GM06990 (cell line): ENCODE results near the gene TULP4.

ENCODE experiments used
- DNase-seq: peaks from one replicate; pipeline ENCODE4 v3.0.0-alpha.2; 2011; ENCODE audit not compliant: insufficient read length; ENCODE audit errors: extremely low read depth
- H3K27me3 ChIP-seq: replicated peaks from 2 replicates; pipeline ENCODE4 v1.6.0; 2011; ENCODE audit warnings: low read length; ENCODE audit not compliant: control insufficient read depth, insufficient read depth
- H3K36me3 ChIP-seq: 2 replicates; pipeline ENCODE4 v1.5.1; 2011; ENCODE audit warnings: low read length; ENCODE audit not compliant: control insufficient read depth, insufficient read depth
- H3K4me3 ChIP-seq: replicated peaks from 2 replicates; pipeline ENCODE4 v1.5.1; 2011; ENCODE audit warnings: low read depth, mild to moderate bottlenecking, control low read depth, low read length
- TF ChIP-seq, protein P1 (sequence below): IDR thresholded peaks from 2 replicates; pipeline ENCODE4 v1.5.1; 2011; ENCODE audit warnings: low read length, control low read depth, mild to moderate bottlenecking, inconsistent platforms; ENCODE audit not compliant: insufficient read depth, poor library complexity, severe bottlenecking

TULP4 gene

DNA sequence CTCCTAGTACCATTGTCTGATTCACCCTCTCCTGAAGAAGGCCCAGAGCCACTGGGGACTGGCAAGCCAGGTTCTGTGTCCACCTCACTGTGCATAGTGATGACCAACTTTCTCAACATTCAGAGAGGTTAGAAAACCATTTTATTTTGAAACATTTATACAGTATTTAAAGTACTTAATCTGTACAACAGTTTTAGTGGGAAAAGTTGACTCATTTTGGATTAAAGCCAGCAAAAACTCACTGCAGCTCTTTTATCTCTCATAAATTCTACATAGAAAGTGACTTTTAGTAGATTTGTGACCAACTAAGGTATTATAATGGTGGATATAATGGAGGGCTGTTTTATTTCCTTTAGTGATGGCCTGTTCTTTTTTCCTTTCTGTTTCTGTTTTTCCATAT lies 9.7 kb downstream of the TULP4 start:
- Histone ChIP-seq H3K27me3 (no peaks in the 10 kb centered on the region), H3K4me3 (no peak overlapping the region), H3K36me3 (no peaks in the 10 kb centered on the region)
- DNase-seq: no peak
- TF ChIP-seq, protein P1, sequence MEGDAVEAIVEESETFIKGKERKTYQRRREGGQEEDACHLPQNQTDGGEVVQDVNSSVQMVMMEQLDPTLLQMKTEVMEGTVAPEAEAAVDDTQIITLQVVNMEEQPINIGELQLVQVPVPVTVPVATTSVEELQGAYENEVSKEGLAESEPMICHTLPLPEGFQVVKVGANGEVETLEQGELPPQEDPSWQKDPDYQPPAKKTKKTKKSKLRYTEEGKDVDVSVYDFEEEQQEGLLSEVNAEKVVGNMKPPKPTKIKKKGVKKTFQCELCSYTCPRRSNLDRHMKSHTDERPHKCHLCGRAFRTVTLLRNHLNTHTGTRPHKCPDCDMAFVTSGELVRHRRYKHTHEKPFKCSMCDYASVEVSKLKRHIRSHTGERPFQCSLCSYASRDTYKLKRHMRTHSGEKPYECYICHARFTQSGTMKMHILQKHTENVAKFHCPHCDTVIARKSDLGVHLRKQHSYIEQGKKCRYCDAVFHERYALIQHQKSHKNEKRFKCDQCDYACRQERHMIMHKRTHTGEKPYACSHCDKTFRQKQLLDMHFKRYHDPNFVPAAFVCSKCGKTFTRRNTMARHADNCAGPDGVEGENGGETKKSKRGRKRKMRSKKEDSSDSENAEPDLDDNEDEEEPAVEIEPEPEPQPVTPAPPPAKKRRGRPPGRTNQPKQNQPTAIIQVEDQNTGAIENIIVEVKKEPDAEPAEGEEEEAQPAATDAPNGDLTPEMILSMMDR: no peak

DNA sequence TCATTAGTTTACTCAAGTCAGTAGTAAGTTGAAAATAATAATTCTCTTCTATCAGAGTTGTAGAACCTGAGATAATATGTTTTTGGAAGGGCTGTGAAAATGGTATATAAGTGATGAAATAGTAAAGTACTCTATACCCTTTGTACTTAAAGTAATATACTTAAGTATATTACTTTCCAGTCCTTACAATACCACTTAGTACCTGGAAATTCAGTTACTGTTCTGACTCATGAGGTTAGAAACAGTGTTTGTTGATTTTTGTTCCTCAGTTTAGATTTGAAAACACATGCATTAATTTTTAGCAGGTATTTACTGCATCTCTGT lies 10.1 kb downstream of the TULP4 start:
- no peaks in the 10 kb centered on the region for H3K27me3 ChIP-seq
- TF ChIP-seq, protein P1: no peak
- no peak overlapping the region for H3K4me3 ChIP-seq
- no peak for DNase-seq
- H3K36me3 ChIP-seq: no peaks in the 10 kb centered on the region

DNA sequence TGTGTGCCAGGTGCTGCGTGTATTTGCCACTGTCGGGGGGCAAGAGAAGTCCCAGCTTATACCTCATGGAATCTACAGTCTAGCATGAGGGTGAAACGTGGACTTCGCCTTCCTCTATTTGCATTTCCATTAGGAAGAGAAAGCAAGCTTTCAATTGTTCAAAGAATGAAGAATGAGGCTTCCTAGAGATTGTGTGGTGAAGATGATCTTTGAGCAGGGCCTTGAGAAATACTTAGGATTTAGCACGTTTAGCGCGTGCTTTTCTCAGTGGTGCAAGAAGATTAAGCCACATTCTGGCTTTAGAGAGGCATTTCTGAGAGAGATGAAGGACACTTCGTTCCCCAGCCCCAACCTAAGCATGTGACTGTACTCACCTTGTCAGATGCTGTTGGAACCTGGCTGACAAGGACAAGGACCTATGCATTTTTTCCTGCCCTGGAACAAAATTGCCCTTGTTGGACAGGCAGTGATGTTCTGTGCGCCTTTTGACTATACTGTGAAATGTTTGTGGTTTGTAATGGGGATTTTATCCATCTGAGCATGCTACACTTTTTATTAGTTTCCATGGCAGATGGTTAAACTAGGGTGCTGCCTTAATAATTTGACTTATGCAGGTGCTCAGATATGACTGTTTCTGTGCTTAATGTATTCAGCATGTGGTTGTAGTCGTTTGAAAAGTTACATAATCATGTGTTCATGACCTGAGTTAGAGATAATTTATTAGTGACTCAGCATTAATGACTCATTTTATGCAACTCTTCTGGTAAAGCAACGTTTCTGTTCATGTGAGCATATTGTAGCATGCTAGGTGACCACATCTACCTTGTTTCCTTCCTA lies 10.7 kb downstream of the TULP4 start:
- no peaks in the 10 kb centered on the region for H3K36me3 ChIP-seq
- H3K4me3 ChIP-seq: no peak overlapping the region
- DNase-seq: peak; percentile 69
- TF ChIP-seq, protein P1: no peak
- H3K27me3 ChIP-seq: no peaks in the 10 kb centered on the region

DNA sequence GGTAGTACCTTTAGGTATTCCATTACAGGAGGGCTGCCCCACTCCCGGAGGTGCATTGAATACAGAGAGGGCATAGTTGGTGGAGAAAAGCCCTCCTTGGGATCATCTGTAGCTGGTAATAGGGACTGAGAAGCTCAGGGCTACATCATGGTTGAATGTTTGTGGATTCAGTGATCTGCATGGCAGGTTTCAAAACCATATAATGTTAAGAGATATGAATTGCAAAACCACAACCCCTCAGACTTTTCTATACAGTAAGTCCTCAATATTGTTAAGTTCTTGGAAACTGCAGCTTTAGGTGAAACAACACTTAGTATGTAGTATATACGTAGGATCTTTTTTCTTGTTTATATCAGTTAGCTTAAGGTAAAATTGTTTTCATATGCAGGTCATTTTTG lies 11.3 kb downstream of the TULP4 start:
- DNase-seq: no peak
- no peak overlapping the region for H3K4me3 ChIP-seq
- TF ChIP-seq, protein P1: no peak
- no peaks in the 10 kb centered on the region for H3K36me3 ChIP-seq
- no peaks in the 10 kb centered on the region for H3K27me3 ChIP-seq

- TF ChIP-seq, protein P1: no peak
- no peaks in the 10 kb centered on the region for H3K27me3 ChIP-seq
- H3K4me3 ChIP-seq: no peak overlapping the region
- no peak for DNase-seq
- H3K36me3 ChIP-seq: no peaks in the 10 kb centered on the region
Measured at GRCh38 chr6:158324136-158324535, 11.9 kb downstream of the TULP4 start.

DNA sequence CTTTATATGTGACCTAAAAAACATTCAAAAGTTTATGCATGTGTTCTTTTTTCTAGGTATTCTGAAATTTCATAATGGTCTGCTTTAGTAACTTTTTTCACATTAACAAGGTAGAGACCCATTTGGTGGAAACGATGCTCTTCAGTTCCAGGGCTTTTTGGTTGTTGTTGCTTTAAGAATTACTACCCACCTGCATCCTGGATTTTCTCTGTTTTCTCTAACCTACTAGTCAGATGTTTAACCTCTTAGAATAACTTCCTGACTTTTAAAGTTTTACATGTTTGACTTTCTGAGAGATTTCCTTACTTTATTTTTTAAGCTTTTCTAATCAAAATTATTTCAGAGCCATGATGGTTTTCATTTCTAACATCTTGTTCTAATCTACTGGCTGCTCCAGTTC lies 14.9 kb downstream of the TULP4 start:
- no peak for DNase-seq
- no peak overlapping the region for H3K4me3 ChIP-seq
- TF ChIP-seq, protein P1: no peak
- no peaks in the 10 kb centered on the region for H3K27me3 ChIP-seq
- H3K36me3 ChIP-seq: no peaks in the 10 kb centered on the region
